ENCODE results near the gene MAP1LC3B2.

Gene MAP1LC3B2

GRCh38 chr12:116529686-116530085 is 29.5 kb upstream of the MAP1LC3B2 start (continued):
- TF ChIP-seq PATZ1 (CRISPR knock-in tag; IDR thresholded peaks at IDR 0.05; ENCODE audit: borderline replicate concordance) (no peak), ZC3H10 (CRISPR knock-in tag; IDR thresholded peaks at IDR 0.05) (no peak), ISL1 (CRISPR knock-in tag; IDR thresholded peaks at IDR 0.05) (no peak), TOX (CRISPR knock-in tag; IDR thresholded peaks at IDR 0.05; ENCODE audit: borderline replicate concordance) (no peak), CSRNP3 (CRISPR knock-in tag; IDR thresholded peaks at IDR 0.05) (no peak), BACH2 (CRISPR knock-in tag; IDR thresholded peaks at IDR 0.05; ENCODE audit: borderline replicate concordance) (no peak)

GRCh38 chr12:116532428-116532827 is 26.8 kb upstream of the MAP1LC3B2 start:
- ATAC-seq, result no peak
- no peak for TF ChIP-seq ZNF565 (CRISPR knock-in tag; conservative IDR thresholded peaks at IDR 0.05; ENCODE audit: low read depth)

- peak; percentile 7 for ATAC-seq
- TF ChIP-seq ZC3H10 (CRISPR knock-in tag; IDR thresholded peaks at IDR 0.05) (no peak), CSRNP3 (CRISPR knock-in tag; IDR thresholded peaks at IDR 0.05) (no peak), ARNTL (CRISPR knock-in tag; IDR thresholded peaks at IDR 0.05; ENCODE audit: borderline replicate concordance, low read depth) (no peak), CSDC2 (CRISPR knock-in tag; IDR thresholded peaks at IDR 0.05) (no peak), POU6F1 (CRISPR knock-in tag; IDR thresholded peaks at IDR 0.05; ENCODE audit: borderline replicate concordance, low read depth) (no peak), TOX (CRISPR knock-in tag; IDR thresholded peaks at IDR 0.05; ENCODE audit: borderline replicate concordance) (no peak), CREB5 (CRISPR knock-in tag; IDR thresholded peaks at IDR 0.05; ENCODE audit: low read depth) (no peak), ZNF70 (CRISPR knock-in tag; IDR thresholded peaks at IDR 0.05) (no peak), RARB (CRISPR knock-in tag; IDR thresholded peaks at IDR 0.05) (no peak), TSHZ2 (CRISPR knock-in tag; IDR thresholded peaks at IDR 0.05) (no peak), PATZ1 (CRISPR knock-in tag; IDR thresholded peaks at IDR 0.05; ENCODE audit: borderline replicate concordance) (no peak), OSR1 (CRISPR knock-in tag; IDR thresholded peaks at IDR 0.05) (no peak), ZFP3 (CRISPR knock-in tag; IDR thresholded peaks at IDR 0.05) (no peak), SNAI2 (CRISPR knock-in tag; IDR thresholded peaks at IDR 0.05) (no peak), ISL1 (CRISPR knock-in tag; IDR thresholded peaks at IDR 0.05) (no peak)
Observed at GRCh38 chr12:116532986-116533342, 26.2 kb upstream of the MAP1LC3B2 start.
